HEK293 (cell line): Measurements from ENCODE around the gene NR0B2.

Source experiments
- CTCF ChIA-PET: fragments of 350-600 bp; formaldehyde crosslinking; extraction: SDS; loops from one replicate; lab custom pipeline; 2021; ENCODE audit warnings: antibody characterized with exemption; lab: Yijun Ruan, JAX
- POLR2A ChIA-PET: fragments of 300-600 bp; formaldehyde crosslinking; extraction: SDS; loops from one replicate; lab custom pipeline; 2020; ENCODE audit warnings: antibody characterized with exemption, inconsistent platforms; lab: Yijun Ruan, JAX
- H3K27ac ChIP-seq: fragments of 200-500 bp; sonication (Bioruptor generic); 2 replicates; pipeline ENCODE4 v1.5.1; 2014; ENCODE audit warnings: low read depth, low read length, control low read depth, inconsistent platforms; ENCODE audit errors: extremely low read depth
- H3K36me3 ChIP-seq, 2 experiments: fragments of 200-500 bp in 1 of 2; sonication (Bioruptor generic) in 1 of 2; 1 replicate in 1 of 2; 2 replicates in 1 of 2; pipeline ENCODE4 v1.5.1; 2014 to 2017; ENCODE audit warnings: inconsistent platforms in 2 of 2, low read length in 2 of 2; ENCODE audit not compliant: control insufficient read depth in 2 of 2, insufficient read depth in 1 of 2
- H3K4me1 ChIP-seq: fragments of 200-500 bp; sonication (Bioruptor generic); 2 replicates; pipeline ENCODE4 v1.5.1; 2014; ENCODE audit warnings: mild to moderate bottlenecking, low read length, inconsistent platforms; ENCODE audit not compliant: control insufficient read depth, insufficient read depth
- H3K4me3 ChIP-seq: 2 replicates; pipeline ENCODE4 v1.5.1; 2011; ENCODE audit warnings: low read depth, mild to moderate bottlenecking, control low read depth, low read length, moderate library complexity
- H3K9me3 ChIP-seq: fragments of 200-500 bp; sonication (Bioruptor generic); 2 replicates; pipeline ENCODE4 v1.5.1; 2014; ENCODE audit warnings: low read depth, low read length, inconsistent platforms; ENCODE audit not compliant: control insufficient read depth, insufficient read depth
- CTCF ChIP-seq: fragments of 450-650 bp; formaldehyde crosslinking; IDR thresholded peaks from 2 replicates; pipeline ENCODE4 v1.5.1; 2016; ENCODE audit warnings: missing biosample characterization, missing genetic modification characterization
- FEZF1 ChIP-seq: fragments of 450-650 bp; formaldehyde crosslinking; IDR thresholded peaks from 2 replicates; pipeline ENCODE4 v1.5.1; 2016; ENCODE audit warnings: missing biosample characterization, missing genetic modification characterization
- GLIS1 ChIP-seq: fragments of 450-650 bp; formaldehyde crosslinking; IDR thresholded peaks from 2 replicates; pipeline ENCODE4 v1.5.1; 2016; ENCODE audit warnings: missing biosample characterization, missing genetic modification characterization
- KLF1 ChIP-seq: fragments of 450-650 bp; formaldehyde crosslinking; IDR thresholded peaks from 2 replicates; pipeline ENCODE4 v1.5.1; 2016; ENCODE audit warnings: missing biosample characterization, missing genetic modification characterization
- RBAK ChIP-seq: fragments of 450-650 bp; formaldehyde crosslinking; IDR thresholded peaks from 2 replicates; pipeline ENCODE4 v1.5.1; 2016; ENCODE audit warnings: missing biosample characterization, missing genetic modification characterization
- REPIN1 ChIP-seq: fragments of 450-650 bp; formaldehyde crosslinking; IDR thresholded peaks from 2 replicates; pipeline ENCODE4 v1.5.1; 2017; ENCODE audit warnings: missing biosample characterization, missing genetic modification characterization, low read depth
- WT1 ChIP-seq: fragments of 450-650 bp; formaldehyde crosslinking; IDR thresholded peaks from 2 replicates; pipeline ENCODE4 v1.5.1; 2016; ENCODE audit warnings: missing biosample characterization, missing genetic modification characterization
- ZBTB48 ChIP-seq: fragments of 450-650 bp; formaldehyde crosslinking; IDR thresholded peaks from 2 replicates; pipeline ENCODE4 v1.5.1; 2016; ENCODE audit warnings: missing biosample characterization, missing genetic modification characterization
- ZNF157 ChIP-seq: fragments of 450-650 bp; formaldehyde crosslinking; IDR thresholded peaks from 2 replicates; pipeline ENCODE4 v1.5.1; 2016; ENCODE audit warnings: missing biosample characterization, missing genetic modification characterization
- ZNF16 ChIP-seq: fragments of 450-650 bp; formaldehyde crosslinking; IDR thresholded peaks from 2 replicates; pipeline ENCODE4 v1.5.1; 2016; ENCODE audit warnings: low read depth, missing biosample characterization, missing genetic modification characterization
- ZNF292 ChIP-seq: fragments of 450-650 bp; formaldehyde crosslinking; IDR thresholded peaks from 2 replicates; pipeline ENCODE4 v1.5.1; 2016; ENCODE audit warnings: low read depth, missing biosample characterization, missing genetic modification characterization, borderline replicate concordance
- ZNF394 ChIP-seq: fragments of 450-650 bp; formaldehyde crosslinking; IDR thresholded peaks from 2 replicates; pipeline ENCODE4 v1.5.1; 2016; ENCODE audit warnings: missing biosample characterization, missing genetic modification characterization, mild to moderate bottlenecking, moderate library complexity, borderline replicate concordance
- ZNF398 ChIP-seq: fragments of 450-650 bp; formaldehyde crosslinking; IDR thresholded peaks from 2 replicates; pipeline ENCODE4 v1.5.1; 2017; ENCODE audit warnings: missing biosample characterization, missing genetic modification characterization
- ZNF692 ChIP-seq: fragments of 450-650 bp; formaldehyde crosslinking; IDR thresholded peaks from 2 replicates; pipeline ENCODE4 v1.5.1; 2016; ENCODE audit warnings: missing biosample characterization, missing genetic modification characterization
- TF ChIP-seq, protein P1 (sequence below): fragments of 450-650 bp; formaldehyde crosslinking; IDR thresholded peaks from 2 replicates; pipeline ENCODE4 v1.5.1; 2017; ENCODE audit warnings: missing biosample characterization, mild to moderate bottlenecking, missing genetic modification characterization, moderate library complexity
- TF ChIP-seq, protein P2 (sequence below): fragments of 450-650 bp; formaldehyde crosslinking; IDR thresholded peaks from 2 replicates; pipeline ENCODE4 v1.5.1; 2016; ENCODE audit warnings: missing biosample characterization, missing genetic modification characterization

Gene NR0B2

GRCh38 chr1:26946270-26946669 is 32.5 kb upstream of the NR0B2 start (continued):
- TF ChIP-seq RBAK: no peak

DNA sequence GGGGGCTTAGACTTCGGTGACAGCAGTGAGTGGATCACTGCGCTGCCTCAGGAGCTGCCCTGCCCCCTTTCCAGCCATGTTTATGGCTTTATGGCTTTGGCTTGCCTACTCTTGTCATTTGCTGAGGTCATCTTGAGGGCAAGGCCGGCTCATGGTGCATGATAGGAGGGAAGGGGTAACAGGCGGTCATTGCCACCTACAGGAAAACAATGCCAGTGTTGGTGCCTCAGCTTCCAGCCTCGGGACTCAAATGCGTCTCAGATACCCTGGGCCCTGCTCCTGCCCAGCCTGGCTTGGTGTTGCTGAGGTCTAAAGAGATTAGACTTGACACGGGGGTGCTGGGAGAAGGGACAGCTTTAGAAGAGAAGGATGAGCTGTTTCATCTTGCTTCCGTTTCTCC is 32.0 kb upstream of the NR0B2 start:
- Histone ChIP-seq H3K4me1 (no peaks in the 10 kb centered on the region), H3K36me3 (peaks cover 33 to 69% of the 10 kb centered on the region in 2 experiments; a peak in 2 of 3 replicates), H3K27ac (no peak overlapping the region), H3K4me3 (no peak overlapping the region), H3K9me3 (no peaks in the 10 kb centered on the region)
- ChIA-PET POLR2A (no interaction called here), CTCF (interaction anchor here (1.4 kb wide), 1 partner anchor 52 kb away, joined by 3 read pairs; no protein-coding TSS in a partner anchor)
- no peak for TF ChIP-seq ZNF398 (tag by site-specific recombination)
- no peak for TF ChIP-seq GLIS1 (tag by site-specific recombination)
- no peak for TF ChIP-seq ZNF692 (tag by site-specific recombination)
- TF ChIP-seq WT1: no peak
- TF ChIP-seq, protein P1, sequence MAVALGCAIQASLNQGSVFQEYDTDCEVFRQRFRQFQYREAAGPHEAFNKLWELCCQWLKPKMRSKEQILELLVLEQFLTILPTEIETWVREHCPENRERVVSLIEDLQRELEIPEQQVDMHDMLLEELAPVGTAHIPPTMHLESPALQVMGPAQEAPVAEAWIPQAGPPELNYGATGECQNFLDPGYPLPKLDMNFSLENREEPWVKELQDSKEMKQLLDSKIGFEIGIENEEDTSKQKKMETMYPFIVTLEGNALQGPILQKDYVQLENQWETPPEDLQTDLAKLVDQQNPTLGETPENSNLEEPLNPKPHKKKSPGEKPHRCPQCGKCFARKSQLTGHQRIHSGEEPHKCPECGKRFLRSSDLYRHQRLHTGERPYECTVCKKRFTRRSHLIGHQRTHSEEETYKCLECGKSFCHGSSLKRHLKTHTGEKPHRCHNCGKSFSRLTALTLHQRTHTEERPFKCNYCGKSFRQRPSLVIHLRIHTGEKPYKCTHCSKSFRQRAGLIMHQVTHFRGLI: no peak
- TF ChIP-seq ZBTB48 (tag by site-specific recombination): no peak
- TF ChIP-seq, protein P2, sequence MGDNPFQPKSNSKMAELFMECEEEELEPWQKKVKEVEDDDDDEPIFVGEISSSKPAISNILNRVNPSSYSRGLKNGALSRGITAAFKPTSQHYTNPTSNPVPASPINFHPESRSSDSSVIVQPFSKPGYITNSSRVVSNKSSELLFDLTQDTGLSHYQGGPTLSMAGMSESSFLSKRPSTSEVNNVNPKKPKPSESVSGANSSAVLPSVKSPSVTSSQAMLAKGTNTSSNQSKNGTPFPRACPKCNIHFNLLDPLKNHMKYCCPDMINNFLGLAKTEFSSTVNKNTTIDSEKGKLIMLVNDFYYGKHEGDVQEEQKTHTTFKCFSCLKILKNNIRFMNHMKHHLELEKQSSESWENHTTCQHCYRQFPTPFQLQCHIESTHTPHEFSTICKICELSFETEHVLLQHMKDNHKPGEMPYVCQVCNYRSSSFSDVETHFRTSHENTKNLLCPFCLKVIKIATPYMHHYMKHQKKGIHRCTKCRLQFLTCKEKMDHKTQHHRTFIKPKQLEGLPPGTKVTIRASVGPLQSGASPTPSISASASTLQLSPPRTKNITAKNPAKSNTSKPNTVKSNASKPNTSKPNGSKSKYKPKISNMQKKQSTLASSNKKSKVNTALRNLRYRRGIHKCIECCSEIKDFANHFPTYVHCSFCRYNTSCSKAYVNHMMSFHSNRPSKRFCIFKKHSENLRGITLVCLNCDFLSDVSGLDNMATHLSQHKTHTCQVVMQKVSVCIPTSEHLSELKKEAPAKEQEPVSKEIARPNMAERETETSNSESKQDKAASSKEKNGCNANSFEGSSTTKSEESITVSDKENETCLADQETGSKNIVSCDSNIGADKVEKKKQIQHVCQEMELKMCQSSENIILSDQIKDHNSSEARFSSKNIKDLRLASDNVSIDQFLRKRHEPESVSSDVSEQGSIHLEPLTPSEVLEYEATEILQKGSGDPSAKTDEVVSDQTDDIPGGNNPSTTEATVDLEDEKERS (tag by site-specific recombination): no peak
- no peak for TF ChIP-seq ZNF292 (tag by site-specific recombination)
- no peak for TF ChIP-seq ZNF157 (tag by site-specific recombination)
- TF ChIP-seq KLF1 (tag by site-specific recombination): no peak
- no peak for TF ChIP-seq FEZF1 (tag by site-specific recombination)
- TF ChIP-seq ZNF394 (tag by site-specific recombination): no peak
- TF ChIP-seq REPIN1: no peak
- TF ChIP-seq CTCF (tag by site-specific recombination): no peak
- no peak for TF ChIP-seq ZNF16 (tag by site-specific recombination)
